Stimulated activated effector memory CD8-positive, alpha-beta T cell treated with anti-CD3 and anti-CD28 coated beads, Interleukin-12 subunit alpha, Interleukin-12 subunit beta, amount 100 ng/mL, for 72 hours (primary cell): ENCODE data around the gene SLC1A2.
A peak's percentile ranks its signal among the peaks of the same experiment; 100 is the strongest.

ENCODE experiments used
- ATAC-seq: fragments of 150-1000 bp; cut with Tn5 transposase; 2 replicates; pipeline ENCODE4 v1.10.0; 2021
- DNase-seq, 2 donors: peaks; one replicate each; pipeline ENCODE4 v3.0.0; 2021 to 2022; ENCODE audit warnings: low spot score in 2 of 2
- H3K27ac Mint-ChIP-seq: one replicate; pipeline ENCODE4 v1.8.0; 2022; ENCODE audit warnings: mild to moderate bottlenecking, mixed read lengths
- H3K36me3 Mint-ChIP-seq: one replicate; pipeline ENCODE4 v1.8.0; 2022; ENCODE audit warnings: mild to moderate bottlenecking, mixed read lengths
- H3K4me1 Mint-ChIP-seq: one replicate; pipeline ENCODE4 v1.8.0; 2022; ENCODE audit warnings: mixed read lengths
- H3K4me3 Mint-ChIP-seq: one replicate; pipeline ENCODE4 v1.8.0; 2022; ENCODE audit warnings: mild to moderate bottlenecking, mixed read lengths
- H3K9me3 Mint-ChIP-seq: one replicate; pipeline ENCODE4 v1.8.0; 2022; ENCODE audit warnings: mixed read lengths

Gene SLC1A2

GRCh38 chr11:35207471-35208403, 211.6 kb downstream of the SLC1A2 start:
- DNase-seq = no peak
- Mint-ChIP-seq H3K36me3 (peaks cover 100% of the 10 kb centered on the region), H3K4me1 (peaks cover 7% of the 10 kb centered on the region), H3K27ac (peak overlapping the region; percentile 23), H3K9me3 (no peaks in the 10 kb centered on the region), H3K4me3 (no peak overlapping the region)
- ATAC-seq = no peak

DNA sequence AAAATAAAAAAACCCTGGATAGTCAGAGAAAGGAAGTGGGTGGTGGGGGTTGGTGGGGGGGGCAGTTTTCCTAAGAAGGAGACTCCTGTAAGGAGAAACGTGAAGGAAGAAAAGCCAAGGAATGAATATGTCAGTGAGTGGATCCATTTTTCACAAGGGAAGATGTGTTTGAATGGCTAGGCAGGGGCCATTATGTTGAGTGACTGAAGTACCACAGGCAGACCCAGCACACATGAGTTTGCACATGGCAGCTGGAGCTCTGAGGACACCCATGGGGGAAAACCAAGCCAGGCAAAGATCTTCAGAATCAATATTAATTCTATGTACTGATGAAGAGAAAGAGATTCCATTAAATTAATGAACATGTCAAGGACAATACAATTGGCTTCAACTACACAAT, 212.7 kb downstream of the SLC1A2 start:
- no peak for ATAC-seq
- no peak overlapping the region for H3K4me3 Mint-ChIP-seq
- H3K9me3 Mint-ChIP-seq = no peaks in the 10 kb centered on the region
- H3K27ac Mint-ChIP-seq = peak overlapping the region; percentile 23
- H3K36me3 Mint-ChIP-seq = peaks cover 100% of the 10 kb centered on the region
- no peak for DNase-seq
- H3K4me1 Mint-ChIP-seq = peaks cover 16% of the 10 kb centered on the region

- ATAC-seq (no peak), DNase-seq (no peak)
- H3K4me1 Mint-ChIP-seq = peaks cover 30% of the 10 kb centered on the region
- no peaks in the 10 kb centered on the region for H3K9me3 Mint-ChIP-seq
- H3K36me3 Mint-ChIP-seq = peaks cover 100% of the 10 kb centered on the region
- no peak overlapping the region for H3K4me3 Mint-ChIP-seq
- peak overlapping the region; percentile 74 for H3K27ac Mint-ChIP-seq
Measured at GRCh38 chr11:35204614-35205013, 214.7 kb downstream of the SLC1A2 start.
